ENCODE measurements around the gene WNT7B.

WNT7B gene

GRCh38 chr22:45962756-45963324 lies 14.1 kb downstream of the WNT7B start:
- no peak for TF ChIP-seq CTCF (IDR thresholded peaks at IDR 0.05; ENCODE audit: extremely low read depth, missing control alignments)
- DNase-seq (ENCODE audit: low spot score): no peak

GRCh38 chr22:45962434-45962718 lies 14.6 kb downstream of the WNT7B start:
- no peak for TF ChIP-seq CTCF (IDR thresholded peaks at IDR 0.05; ENCODE audit: extremely low read depth, missing control alignments)
- DNase-seq (ENCODE audit: low spot score): no peak

GRCh38 chr22:45961679-45962433 lies 15.1 kb downstream of the WNT7B start:
- no peak for DNase-seq (ENCODE audit: low spot score)
- TF ChIP-seq CTCF (IDR thresholded peaks at IDR 0.05; ENCODE audit: extremely low read depth, missing control alignments): no peak

GRCh38 chr22:45960477-45961386 lies 16.2 kb downstream of the WNT7B start:
- DNase-seq (ENCODE audit: low spot score): no peak
- no peak for TF ChIP-seq CTCF (IDR thresholded peaks at IDR 0.05; ENCODE audit: extremely low read depth, missing control alignments)

GRCh38 chr22:45959719-45960476 lies 17.1 kb downstream of the WNT7B start:
- no peak for DNase-seq (ENCODE audit: low spot score)
- TF ChIP-seq CTCF (IDR thresholded peaks at IDR 0.05; ENCODE audit: extremely low read depth, missing control alignments): no peak

GRCh38 chr22:45958971-45959370 lies 18.0 kb downstream of the WNT7B start:
- no peak for DNase-seq (ENCODE audit: low spot score)
- TF ChIP-seq CTCF (IDR thresholded peaks at IDR 0.05; ENCODE audit: extremely low read depth, missing control alignments): no peak

Measured in GM20000 (cell line).